Vagina (tissue), 2 donors: ENCODE data around the gene EVA1C. TPM values are rescaled to one million over a fixed set of nuclear protein-coding genes. Genes with fewer than 3 reads are reported as not detected.
"Not testable (repeated sequence)": the region's sequence is repeated elsewhere in the genome, so short reads cannot be mapped to it uniquely, and the experiment has no call there.

Source experiments
- DNase-seq, 2 donors: peaks; one replicate each; pipeline ENCODE4 v3.0.0-alpha.2; 2017; ENCODE audit errors: extremely low spot score in 2 of 2
- H3K27ac ChIP-seq: fragments of 200-600 bp; sonication (generic); one replicate; pipeline ENCODE4 v1.5.1; 2019
- H3K27me3 ChIP-seq: fragments of 200-600 bp; sonication (generic); one replicate; pipeline ENCODE4 v1.5.1; 2019
- H3K36me3 ChIP-seq, 2 donors: fragments of 200-600 bp; sonication (generic); one replicate each; pipeline ENCODE4 v1.5.1; 2017 to 2019
- H3K4me1 ChIP-seq: fragments of 200-600 bp; sonication (generic); one replicate; pipeline ENCODE4 v1.5.1; 2019
- H3K4me3 ChIP-seq, 2 donors: fragments of 200-600 bp; sonication (generic); 1 replicate in 1 of 2; 2 replicates in 1 of 2; pipeline ENCODE4 v1.5.1; 2016 to 2019
- H3K9me3 ChIP-seq: fragments of 200-600 bp; sonication (generic); one replicate; pipeline ENCODE4 v1.5.1; 2019
- CTCF ChIP-seq, 3 experiments: fragments of 450-650 bp in 2 of 3; fragments of 200-600 bp in 1 of 3; sonication (generic) in 1 of 3; IDR thresholded peaks; one replicate each; pipeline ENCODE4 v1.5.1; 2017 to 2019; ENCODE audit warnings: antibody characterized with exemption in 3 of 3, mild to moderate bottlenecking in 2 of 3, moderate library complexity in 2 of 3
- POLR2A ChIP-seq, 2 donors: fragments of 450-650 bp; IDR thresholded peaks; one replicate each; pipeline ENCODE4 v1.6.1; 2017; ENCODE audit warnings: antibody characterized with exemption in 2 of 2, mild to moderate bottlenecking in 2 of 2, moderate library complexity in 2 of 2
- POLR2AphosphoS5 ChIP-seq, 2 donors: sonication (generic); formaldehyde crosslinking; IDR thresholded peaks; one replicate each; pipeline ENCODE4 v1.9.0; 2017; ENCODE audit warnings: antibody characterized with exemption in 2 of 2, mild to moderate bottlenecking in 2 of 2, low read depth in 1 of 2; ENCODE audit not compliant: insufficient read depth in 1 of 2
- intact Hi-C: fragments of 100-400 bp; cut with DNase I; formaldehyde crosslinking; loops from one replicate; pipeline ENCODE4 v1.15.1; 2023
- total RNA-seq: library from RNA; depleted of rRNA; stranded (reverse); fragments of >200 nt; gene quantifications from one replicate; pipeline ENCODE4 v1.2.3, GENCODE V29; 2016

EVA1C gene
- total RNA-seq, 1 donor from 2014 or later: 66.5 TPM

- Histone ChIP-seq H3K4me3 (no peak overlapping the region), H3K27me3 (no peaks in the 10 kb centered on the region), H3K9me3 (no peaks in the 10 kb centered on the region), H3K4me1 (peaks cover 57% of the 10 kb centered on the region), H3K27ac (peak overlapping the region; percentile 83), H3K36me3 (no peaks in the 10 kb centered on the region)
- intact Hi-C loops: no loop called here
- no peak for DNase-seq
- TF ChIP-seq CTCF (IDR thresholded peaks at IDR 0.05) (no peak), POLR2AphosphoS5 (IDR thresholded peaks at IDR 0.05; ENCODE audit: insufficient read depth in 1 of 2, low read depth in 1 of 2) (no peak), POLR2A (IDR thresholded peaks at IDR 0.05) (no peak)
Measured at GRCh38 chr21:32494934-32495709, 82.6 kb downstream of the EVA1C start.

GRCh38 chr21:32496568-32496967 is 84.1 kb downstream of the EVA1C start:
- no peak for DNase-seq
- H3K36me3 ChIP-seq: no peaks in the 10 kb centered on the region
- H3K9me3 ChIP-seq: no peaks in the 10 kb centered on the region
- no peaks in the 10 kb centered on the region for H3K27me3 ChIP-seq
- H3K27ac ChIP-seq: peak overlapping the region; percentile 83
- TF ChIP-seq POLR2A (IDR thresholded peaks at IDR 0.05): no peak
- no peak for TF ChIP-seq CTCF (IDR thresholded peaks at IDR 0.05)
- TF ChIP-seq POLR2AphosphoS5 (IDR thresholded peaks at IDR 0.05; ENCODE audit: insufficient read depth in 1 of 2, low read depth in 1 of 2): no peak
- intact Hi-C loops: no loop called here
- peaks cover 57% of the 10 kb centered on the region for H3K4me1 ChIP-seq
- H3K4me3 ChIP-seq: no peak overlapping the region

DNA sequence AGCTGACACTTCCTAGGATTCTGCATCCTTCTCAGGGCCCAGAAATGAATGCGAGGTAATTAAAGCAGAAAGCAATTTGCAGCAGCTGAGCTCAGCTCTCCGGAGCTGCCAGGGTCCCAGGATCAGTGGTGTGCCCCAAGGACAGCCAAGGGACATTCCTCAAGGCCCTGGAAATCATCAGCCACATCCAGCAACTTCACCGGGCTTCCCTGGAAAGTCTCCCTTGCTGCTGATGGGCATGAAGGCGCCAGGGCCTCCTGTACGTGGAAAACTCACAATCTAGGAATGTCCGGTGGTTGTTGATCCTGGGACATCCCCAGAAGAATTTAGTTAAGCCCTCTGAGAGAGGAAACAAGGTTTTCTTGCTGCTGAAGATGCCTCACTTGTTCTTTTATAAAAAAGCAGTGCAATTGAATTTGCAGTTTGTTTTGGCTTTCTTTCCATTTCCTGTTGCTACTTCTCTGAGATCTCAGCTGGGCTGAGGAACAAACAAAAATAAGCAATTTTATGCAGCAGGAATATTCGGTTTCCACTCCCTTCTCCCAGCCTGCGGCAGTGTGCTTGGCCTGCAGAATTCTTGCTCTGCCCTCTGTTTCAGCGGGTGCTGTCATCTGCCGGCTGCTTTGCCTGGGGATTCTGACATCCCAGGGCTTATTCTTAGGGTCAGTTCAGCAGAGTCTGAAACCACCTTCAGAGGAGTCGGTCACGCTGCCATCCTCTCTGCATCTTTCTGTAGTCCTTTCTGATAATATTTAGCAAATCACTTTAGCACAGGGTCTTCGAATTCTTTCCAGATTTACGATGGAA is 86.9 kb downstream of the EVA1C start:
- Histone ChIP-seq H3K36me3 (peaks cover 0 to 18% of the 10 kb centered on the region in 2 donors), H3K9me3 (no peaks in the 10 kb centered on the region), H3K27me3 (no peaks in the 10 kb centered on the region), H3K27ac (peak overlapping the region; percentile 66), H3K4me1 (peaks cover 33% of the 10 kb centered on the region), H3K4me3 (no peak overlapping the region)
- intact Hi-C loops: no loop called here
- TF ChIP-seq POLR2AphosphoS5 (IDR thresholded peaks at IDR 0.05; ENCODE audit: insufficient read depth in 1 of 2, low read depth in 1 of 2) (no peak), POLR2A (IDR thresholded peaks at IDR 0.05) (no peak)
- DNase-seq: no peak

DNA sequence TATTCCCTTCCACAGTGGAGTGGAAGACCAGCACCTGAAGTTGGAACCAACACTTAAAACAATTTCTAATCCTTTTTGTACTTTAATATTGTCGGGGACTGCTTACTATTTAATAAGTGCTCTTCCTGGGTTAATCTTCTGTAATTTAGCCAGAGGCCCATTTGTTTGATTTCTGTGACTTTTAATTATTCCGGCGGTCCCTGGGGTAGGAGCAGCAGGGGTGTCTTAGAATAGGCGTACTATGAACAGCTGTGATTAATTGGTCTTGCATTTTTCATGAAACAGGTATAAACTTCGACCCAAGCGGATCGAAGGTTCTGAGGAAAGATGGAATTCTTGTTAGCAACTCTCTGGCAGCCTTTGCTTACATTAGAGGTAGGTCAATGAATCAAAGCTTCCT is 91.1 kb downstream of the EVA1C start:
- DNase-seq, H3K9me3 ChIP-seq, H3K27ac ChIP-seq, H3K4me3 ChIP-seq, H3K27me3 ChIP-seq, intact Hi-C loops: not testable (repeated sequence)
- Histone ChIP-seq H3K4me1 (peaks cover 11% of the 10 kb centered on the region), H3K36me3 (peaks cover 0 to 48% of the 10 kb centered on the region in 2 donors)

GRCh38 chr21:32505767-32506166 is 93.3 kb downstream of the EVA1C start:
- H3K27ac ChIP-seq, H3K4me3 ChIP-seq, H3K4me1 ChIP-seq, DNase-seq, H3K9me3 ChIP-seq, H3K27me3 ChIP-seq, intact Hi-C loops: not testable (repeated sequence)
- H3K36me3 ChIP-seq: peaks cover 0 to 48% of the 10 kb centered on the region in 2 donors

DNA sequence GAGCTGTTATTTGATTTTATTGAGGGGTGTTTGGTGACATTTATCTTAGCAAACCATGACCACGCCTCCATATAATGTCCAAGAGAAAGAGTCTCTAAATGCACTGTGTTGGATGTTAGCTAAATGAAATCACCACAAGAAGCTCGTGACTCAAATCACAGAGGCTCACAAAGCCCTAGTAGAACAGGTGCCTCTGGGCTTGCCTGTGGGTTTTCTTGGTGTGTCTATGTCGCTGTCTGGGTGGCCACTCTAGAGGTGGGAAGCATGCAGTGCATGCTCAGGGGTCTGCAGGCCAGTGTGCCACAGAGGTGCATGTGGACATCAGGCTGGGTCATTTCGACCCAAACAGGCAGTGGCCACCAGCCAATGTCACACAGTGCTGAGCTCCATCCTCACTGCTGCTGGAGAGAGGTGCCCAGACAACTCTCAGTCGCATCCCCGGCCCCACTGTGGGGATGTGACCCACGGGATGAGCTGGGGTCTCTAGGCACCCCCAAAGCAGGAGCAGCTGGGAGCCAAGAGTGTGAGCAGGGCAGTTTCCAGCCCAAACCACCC is 94.0 kb downstream of the EVA1C start:
- H3K9me3 ChIP-seq, H3K27ac ChIP-seq, intact Hi-C loops, H3K4me3 ChIP-seq, H3K4me1 ChIP-seq, DNase-seq, H3K27me3 ChIP-seq: not testable (repeated sequence)
- H3K36me3 ChIP-seq: peaks cover 0 to 48% of the 10 kb centered on the region in 2 donors
